Hematopoietic multipotent progenitor cell treated with erythropoietin and hydrocortisone succinate and interleukin-3 and kit ligand, for 4 days (in vitro differentiated cells): ENCODE measurements around the gene KRTAP10-1.
"Not testable (repeated sequence)": the region's sequence is repeated elsewhere in the genome, so short reads cannot be mapped to it uniquely, and the experiment has no call there.

Experiments
- DNase-seq: peaks from one replicate; pipeline ENCODE4 v3.0.0-alpha.2; 2015

The KRTAP10-1 gene, protein sequence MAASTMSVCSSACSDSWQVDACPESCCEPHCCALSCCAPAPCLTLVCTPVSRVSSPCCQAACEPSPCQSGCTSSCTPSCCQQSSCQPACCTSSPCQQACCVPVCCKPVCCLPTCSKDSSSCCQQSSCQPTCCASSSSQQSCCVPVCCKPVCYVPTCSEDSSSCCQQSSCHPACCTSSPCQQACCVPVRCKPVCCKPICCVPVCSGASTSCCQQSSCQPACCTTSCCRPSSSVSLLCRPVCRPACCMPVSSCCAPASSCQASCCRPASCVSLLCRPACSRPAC

DNA sequence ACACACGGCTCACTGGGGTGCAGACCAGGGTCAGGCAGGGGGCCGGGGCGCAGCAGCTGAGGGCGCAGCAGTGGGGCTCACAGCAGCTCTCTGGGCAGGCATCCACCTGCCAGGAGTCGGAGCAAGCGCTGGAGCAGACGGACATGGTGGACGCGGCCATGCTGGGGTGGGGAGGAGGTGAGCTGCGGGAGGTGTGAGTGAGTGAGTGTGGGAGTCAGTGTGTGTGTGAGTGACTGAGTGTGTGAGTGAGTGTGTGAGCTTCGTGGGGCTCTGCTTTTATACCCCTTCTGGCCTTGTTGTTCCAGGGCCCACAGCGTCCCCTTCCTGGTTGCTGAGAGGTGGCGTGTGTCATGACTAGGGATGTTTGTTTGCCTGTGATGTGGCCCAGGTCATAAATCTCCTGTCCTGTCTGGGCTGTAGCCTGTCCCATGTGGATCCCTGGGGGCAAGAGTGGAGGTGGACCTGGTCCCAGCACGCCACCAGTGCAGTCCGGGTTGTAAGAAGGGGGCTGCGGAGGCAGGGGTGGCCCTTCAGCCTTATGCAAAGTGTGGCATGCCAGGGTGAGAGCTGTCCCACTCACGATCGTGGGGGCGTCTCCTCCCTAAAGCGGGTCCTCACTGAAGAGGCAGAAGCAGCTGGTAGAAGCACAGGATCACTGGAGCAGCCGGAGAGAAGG lies at the start of gene KRTAP10-1:
KRTAP10-1 (minus strand) TSS at position 205 of the 676 bp plus-strand sequence; CDS start at position 160, 45 bp downstream.
- no peak for DNase-seq

DNA sequence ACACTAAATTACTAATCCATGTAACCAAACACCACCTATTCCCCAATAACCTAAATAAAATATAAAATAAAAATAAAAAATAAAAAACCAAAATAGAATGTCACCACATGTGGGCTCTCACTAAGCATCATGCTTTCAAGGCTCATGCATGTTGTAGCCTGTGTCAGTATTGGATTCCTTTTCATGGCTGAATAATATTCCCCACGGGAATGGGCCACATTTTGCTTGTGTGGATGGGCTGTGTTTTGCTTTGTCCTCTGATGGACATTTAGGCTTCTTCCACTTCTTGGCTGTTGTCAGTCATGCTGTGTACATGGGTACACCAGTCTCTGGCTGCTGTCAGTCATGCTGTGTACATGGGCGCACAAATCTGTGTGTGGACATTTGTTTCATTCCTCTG lies 49.1 kb upstream of the KRTAP10-1 start:
- no peak for DNase-seq

DNA sequence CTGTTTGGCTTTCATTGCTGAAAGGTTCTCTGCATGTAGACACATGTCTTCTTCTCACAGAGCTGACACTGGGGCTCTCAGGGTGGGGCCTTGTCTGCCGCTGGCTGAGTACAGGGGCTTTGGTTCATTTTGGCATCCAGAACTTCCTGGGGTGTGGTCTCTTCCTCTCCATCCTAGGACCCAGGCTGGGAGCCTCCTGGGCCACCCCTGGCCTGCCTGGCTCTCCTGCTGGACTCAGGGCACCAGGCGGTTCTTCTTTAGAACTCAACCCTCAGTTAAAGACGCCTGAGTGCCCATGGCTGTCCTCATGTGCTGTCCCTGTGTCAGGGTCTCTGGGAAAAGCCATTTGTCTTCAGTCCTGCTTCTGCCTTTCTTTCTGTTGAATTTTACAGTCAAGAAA lies 45.9 kb upstream of the KRTAP10-1 start:
- no peak for DNase-seq

DNA sequence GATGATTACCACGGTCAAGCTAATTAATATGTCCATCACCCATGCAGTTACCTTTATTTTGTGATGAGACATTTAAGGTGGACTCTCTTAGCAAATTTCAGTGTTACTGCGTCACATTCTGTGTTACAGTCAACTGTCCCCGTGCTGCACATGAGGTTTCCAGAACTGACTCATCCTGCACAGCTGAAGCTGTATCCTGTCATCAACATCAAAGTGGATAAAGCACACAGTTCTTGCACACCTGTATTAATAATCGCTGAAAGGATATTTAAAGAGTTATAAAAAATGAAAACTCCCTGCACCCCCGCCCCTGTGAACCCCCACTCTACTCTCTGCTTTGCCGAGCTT lies 43.8 kb upstream of the KRTAP10-1 start:
- DNase-seq: no peak

DNA sequence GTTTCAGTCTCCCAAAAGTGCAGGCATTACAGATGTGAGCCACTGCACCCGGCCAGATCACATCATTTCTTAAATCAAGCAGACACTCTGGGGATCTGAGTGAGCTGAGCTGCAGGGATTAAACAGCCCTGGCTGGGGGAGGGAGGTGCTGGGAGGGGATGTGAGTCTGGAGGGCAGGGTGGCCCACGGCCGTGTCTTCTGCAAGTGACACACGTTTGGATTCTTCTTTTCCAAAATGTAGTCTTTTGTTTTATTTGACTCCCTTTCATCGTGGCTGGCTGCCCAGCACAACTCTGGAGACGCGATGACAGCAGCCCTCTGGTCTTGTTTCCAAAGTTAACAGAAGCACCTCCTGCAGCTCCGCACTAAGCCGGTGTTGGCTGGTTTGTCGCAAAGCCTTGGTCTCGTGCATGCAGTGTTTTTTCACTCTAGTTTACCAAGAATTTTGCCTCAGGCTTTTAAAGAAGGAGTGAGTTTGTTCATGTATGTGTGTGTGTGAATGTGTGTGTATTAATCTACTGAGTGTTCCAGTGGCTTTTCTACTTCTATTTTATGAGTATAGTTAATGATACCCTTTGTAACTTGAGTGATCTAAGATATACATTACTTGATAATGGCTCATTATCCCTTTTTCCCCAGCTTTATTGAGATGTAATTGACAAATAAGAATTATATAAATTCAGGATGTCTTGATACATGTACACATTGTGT lies 43.2 kb upstream of the KRTAP10-1 start:
- DNase-seq: no peak

DNA sequence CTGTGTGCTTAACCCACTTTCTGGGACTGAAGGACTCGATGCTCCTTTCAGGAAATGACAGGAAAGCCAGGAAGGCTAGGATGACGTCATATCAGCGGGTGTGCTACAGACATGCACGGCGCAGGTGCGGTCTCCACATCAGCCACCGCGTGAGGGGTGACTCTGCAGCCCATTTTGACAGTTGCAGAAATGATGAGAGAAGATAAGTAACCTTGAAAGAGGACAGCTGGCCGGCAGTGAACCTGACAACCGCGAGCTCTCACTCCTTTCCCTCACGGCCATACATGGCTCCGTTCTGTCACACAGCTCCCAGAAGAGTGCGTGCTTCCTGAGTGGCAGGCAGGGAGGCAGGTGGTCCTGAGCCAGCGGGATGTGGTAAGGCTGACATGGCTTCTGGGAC lies 42.1 kb upstream of the KRTAP10-1 start:
- DNase-seq: no peak

DNA sequence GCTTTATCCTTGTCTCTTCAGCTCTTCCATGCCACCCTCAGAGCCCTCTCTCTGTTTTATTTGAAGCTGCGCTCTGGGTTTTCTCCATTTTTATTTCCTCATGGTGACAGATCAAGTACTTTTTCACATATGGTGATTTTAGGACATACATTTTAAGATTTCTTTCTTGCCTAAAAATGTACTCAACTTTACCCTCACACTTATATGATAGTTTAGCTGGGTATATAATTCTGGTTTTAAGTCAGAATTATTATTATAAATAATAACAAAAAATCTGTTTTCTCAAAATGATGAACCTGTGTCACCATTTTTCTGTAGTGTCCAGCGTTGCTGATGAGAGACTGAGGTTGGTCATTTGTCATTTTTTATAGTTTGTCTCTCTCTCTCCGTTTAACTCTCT lies 41.2 kb upstream of the KRTAP10-1 start:
- DNase-seq: no peak

DNA sequence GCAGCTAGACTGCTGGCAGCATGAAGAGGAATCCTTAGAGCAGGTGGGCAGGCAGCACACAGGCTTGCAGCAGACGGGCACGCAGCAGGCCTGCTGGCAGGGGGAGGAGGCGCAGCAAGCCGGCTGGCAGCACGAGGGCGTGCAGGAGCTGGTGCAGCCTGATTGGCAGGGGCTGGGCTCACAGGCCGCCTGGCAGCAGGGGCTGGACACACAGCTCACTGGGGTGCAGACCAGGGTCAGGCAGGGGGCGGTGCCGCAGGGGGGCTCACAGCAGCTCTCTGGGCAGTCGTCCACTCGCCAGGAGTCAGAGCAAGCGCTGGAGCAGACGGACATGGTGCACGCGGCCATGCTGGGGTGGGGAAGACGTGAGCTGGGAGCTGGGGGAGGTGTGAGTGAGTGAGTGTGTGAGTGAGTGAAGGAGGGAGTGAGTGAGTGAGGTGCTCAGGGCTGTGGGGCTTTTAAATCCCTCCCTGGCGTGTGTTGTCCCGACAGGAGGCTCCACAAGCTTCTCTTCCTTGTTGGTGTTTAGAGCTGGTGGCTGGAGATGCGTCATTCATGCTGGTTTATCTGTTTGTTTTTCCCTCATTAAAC lies 40.3 kb upstream of the KRTAP10-1 start, which contains the start of gene KRTAP10-5:
KRTAP10-5 (minus strand) TSS at position 374 of the 591 bp plus-strand sequence; CDS start at position 348, 26 bp downstream.
- not testable (repeated sequence) for DNase-seq

DNA sequence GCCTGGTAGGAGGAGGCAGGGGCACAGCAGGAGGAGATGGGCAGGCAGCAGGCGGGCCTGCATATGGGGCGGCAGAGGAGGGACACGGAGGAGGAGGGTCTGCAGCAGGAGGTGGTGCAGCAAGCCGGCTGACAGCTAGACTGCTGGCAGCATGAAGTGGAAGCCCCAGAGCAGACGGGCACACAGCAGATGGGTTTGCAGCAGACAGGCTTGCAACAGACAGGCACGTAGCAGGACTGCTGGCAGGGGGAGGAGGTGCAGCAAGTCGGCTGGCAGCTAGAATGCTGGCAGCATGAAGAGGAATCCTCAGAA lies 39.8 kb upstream of the KRTAP10-1 start:
- no peak for DNase-seq

DNA sequence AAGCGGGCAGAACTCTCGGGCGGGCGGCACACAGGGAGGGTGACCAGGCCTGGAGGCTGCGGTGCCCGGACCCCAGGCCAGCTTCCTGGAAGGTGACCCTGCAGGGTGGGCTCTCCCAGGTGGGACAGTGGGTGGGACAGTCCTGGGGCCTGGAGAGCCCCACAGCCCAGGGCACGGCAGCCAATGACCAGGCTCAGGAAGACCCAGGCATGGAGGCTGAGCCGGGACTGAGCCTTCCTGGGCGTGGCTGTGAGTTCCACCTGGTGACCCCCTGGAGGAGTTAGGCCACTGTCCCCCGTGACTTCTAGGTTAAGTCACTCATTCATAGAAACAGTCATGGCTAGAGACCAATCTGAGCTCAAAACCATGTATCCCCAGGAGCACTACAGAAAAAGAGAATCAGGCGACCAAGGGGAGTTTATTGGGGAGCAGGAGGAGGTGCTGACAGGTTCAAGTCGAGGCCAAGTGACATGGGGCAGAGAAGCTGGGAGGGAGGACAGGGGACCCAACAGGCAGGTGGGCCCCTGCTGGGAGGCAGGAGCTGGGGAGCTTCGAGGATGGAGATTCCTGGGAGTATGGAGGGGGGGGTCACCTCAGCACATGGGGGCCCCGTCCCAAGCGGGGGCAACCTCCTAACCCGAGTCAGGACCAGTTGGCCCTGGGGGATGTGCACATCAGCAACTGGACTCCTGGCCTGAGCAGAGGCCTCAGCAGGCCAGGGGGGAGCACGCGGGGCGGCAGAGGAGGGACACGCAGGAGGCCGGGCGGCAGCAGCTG lies 39.2 kb upstream of the KRTAP10-1 start:
- DNase-seq: no peak

DNA sequence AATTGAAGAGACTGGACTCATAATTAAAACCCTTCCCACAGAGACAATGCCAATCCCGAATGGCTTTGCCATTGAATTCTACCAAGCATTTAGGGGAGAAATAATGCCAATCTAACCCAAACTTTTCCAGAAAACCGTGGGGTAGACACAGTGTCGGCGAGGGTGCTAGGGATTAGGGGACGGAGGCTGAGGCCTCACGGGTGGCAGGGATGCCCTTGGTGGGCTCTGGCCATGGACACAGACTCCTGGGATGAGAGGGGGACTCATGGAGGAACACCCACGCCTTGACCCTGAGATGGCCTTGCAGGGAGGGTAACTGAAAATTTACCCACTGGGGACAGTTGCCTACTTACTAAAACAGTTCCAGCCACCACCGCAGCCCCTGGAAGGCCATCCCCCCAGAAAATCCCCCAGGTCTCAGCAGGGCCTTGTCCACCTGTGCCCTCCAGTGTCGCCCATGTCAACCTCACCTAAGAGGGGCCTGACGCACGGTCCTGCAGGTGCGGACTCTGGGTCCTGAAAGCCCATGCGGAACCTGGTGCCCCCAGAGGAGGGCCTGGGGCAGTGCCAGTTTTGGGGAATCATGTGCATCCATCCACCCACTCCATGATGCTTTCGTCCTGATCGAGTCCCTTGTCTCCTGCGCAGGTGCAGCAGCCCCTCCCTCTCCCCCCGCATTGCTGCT lies 38.5 kb upstream of the KRTAP10-1 start:
- DNase-seq: no peak

DNA sequence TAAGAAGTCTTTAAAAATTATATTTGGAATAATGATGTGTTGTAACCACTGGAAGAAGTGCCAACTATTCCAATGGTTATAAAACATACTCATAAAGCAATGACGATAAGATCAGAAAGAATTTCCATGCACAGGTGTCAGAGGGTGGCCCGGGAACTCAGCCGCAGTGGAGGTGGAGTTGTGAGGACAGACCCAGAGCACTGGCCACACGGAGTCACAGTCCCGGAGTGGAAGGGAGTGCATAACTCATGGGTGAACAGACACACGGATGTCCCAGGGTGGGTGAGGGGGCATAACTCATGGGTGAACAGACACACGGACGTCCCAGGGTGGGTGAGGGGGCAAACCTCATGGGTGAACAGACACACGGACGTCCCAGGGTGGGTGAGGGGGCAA lies 36.0 kb upstream of the KRTAP10-1 start:
- no peak for DNase-seq

DNA sequence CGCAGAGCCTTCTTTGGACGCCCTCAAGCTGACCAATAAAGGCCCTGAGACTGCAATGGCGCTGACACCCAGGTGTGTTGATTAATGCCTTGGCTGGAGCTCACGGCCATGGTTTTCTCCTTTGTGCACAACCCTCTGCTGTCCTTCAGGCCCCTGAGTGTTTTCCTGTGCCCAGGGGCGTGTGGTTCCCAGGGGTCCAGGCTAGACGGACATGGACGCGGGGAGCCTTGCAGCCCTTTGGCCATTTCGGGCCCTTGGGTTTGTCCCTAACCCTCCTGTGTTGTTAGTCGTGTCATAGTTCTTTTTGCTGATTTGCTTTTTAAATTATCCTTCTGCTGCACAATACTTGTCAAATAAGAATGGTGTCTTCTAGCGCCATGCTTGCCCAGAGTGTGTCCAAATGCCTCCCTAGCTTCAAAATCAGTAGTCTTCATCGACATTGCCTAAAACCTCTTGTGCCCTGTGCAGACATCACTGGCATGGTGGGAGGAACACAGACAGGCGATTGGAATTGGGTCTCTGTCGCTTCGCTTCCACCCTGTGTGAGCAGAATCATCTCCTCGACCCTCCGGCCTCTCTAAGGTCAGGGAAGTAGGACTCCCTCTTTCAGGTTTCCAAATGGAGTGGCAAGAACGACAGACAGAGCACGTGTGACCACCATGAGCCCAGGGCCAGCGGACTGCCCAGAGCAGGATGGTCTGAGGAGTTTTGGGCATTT lies 35.5 kb upstream of the KRTAP10-1 start:
- no peak for DNase-seq

DNA sequence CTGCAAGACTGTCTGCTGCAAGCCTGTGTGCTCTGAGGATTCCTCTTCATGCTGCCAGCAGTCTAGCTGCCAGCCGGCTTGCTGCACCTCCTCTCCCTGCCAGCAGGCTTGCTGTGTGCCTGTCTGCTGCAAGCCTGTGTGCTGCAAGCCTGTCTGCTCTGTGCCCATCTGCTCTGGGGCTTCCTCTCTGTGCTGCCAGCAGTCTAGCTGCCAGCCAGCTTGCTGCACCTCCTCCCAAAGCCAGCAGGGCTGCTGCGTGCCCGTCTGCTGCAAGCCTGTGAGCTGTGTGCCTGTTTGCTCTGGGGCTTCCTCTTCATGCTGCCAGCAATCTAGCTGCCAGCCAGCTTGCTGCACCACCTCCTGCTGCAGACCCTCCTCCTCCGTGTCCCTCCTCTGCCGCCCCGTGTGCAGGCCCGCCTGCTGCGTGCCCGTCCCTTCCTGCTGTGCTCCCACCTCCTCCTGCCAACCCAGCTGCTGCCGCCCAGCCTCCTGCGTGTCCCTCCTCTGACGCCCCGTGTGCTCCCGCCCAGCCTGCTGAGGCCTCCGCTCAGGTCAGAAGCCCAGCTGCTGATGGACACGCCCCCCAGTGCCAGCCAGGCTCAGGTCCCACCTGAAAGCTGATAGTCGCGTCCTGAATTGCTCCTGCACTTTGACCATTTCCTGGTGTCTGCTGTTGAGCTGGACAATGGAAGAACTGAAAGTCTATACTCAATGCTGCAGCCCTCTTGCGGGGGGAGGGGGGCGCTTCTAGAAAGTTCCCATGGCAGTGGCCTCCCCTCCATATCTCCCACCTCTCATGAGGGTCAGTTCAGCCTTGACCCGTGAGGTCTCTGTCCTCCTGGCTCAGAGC lies 34.7 kb upstream of the KRTAP10-1 start:
- no peak for DNase-seq

DNA sequence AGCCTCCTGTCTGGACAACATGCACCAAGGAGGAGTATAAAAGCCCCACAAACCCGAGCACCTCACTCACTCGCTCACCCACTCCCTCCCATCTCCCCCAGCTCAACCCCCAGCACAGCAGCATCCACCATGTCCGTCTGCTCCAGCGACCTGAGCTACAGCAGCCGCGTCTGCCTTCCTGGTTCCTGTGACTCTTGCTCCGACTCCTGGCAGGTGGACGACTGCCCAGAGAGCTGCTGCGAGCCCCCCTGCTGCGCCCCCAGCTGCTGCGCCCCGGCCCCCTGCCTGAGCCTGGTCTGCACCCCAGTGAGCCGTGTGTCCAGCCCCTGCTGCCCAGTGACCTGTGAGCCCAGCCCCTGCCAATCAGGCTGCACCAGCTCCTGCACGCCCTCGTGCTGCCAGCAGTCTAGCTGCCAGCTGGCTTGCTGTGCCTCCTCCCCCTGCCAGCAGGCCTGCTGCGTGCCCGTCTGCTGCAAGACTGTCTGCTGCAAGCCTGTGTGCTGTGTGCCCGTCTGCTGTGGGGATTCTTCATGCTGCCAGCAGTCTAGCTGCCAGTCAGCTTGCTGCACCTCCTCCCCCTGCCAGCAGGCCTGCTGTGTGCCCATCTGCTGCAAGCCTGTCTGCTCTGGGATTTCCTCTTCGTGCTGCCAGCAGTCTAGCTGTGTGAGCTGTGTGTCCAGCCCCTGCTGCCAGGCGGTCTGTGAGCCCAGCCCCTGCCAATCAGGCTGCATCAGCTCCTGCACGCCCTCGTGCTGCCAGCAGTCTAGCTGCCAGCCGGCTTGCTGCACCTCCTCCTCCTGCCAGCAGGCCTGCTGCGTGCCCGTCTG lies 33.8 kb upstream of the KRTAP10-1 start, which contains the start of gene KRTAP10-4:
KRTAP10-4 (plus strand) TSS at position 100 of the 827 bp plus-strand sequence; CDS start at position 130, 30 bp downstream.
- not testable (repeated sequence) for DNase-seq

DNA sequence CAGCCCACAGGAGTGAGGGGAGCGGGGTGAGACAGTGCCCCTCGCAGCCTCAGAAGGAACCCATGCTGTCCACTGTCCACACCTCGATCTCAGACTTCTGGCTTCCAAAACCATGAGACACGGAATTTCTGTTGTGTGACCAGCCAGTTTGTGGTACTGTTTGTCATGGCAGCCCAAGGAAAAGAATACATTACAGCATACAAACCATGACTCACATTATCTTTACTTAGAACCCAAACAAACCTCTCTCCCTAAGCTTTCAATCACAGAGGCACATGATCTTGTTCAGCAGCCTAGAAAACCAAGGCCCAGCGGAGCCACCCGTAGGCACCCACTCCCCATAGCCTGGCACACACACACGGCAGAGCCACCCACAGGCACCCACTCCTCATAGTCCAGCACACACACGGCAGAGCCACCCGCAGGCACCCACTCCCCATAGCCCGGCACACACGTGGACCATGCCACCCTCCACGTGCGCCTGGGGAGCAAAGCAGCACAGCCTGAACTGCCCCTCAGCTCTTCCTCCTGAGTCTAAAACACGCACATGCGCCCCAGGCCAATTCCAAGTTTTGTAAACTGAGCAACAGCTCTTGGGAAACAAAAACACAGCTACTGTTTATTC lies 33.1 kb upstream of the KRTAP10-1 start:
- no peak for DNase-seq

DNA sequence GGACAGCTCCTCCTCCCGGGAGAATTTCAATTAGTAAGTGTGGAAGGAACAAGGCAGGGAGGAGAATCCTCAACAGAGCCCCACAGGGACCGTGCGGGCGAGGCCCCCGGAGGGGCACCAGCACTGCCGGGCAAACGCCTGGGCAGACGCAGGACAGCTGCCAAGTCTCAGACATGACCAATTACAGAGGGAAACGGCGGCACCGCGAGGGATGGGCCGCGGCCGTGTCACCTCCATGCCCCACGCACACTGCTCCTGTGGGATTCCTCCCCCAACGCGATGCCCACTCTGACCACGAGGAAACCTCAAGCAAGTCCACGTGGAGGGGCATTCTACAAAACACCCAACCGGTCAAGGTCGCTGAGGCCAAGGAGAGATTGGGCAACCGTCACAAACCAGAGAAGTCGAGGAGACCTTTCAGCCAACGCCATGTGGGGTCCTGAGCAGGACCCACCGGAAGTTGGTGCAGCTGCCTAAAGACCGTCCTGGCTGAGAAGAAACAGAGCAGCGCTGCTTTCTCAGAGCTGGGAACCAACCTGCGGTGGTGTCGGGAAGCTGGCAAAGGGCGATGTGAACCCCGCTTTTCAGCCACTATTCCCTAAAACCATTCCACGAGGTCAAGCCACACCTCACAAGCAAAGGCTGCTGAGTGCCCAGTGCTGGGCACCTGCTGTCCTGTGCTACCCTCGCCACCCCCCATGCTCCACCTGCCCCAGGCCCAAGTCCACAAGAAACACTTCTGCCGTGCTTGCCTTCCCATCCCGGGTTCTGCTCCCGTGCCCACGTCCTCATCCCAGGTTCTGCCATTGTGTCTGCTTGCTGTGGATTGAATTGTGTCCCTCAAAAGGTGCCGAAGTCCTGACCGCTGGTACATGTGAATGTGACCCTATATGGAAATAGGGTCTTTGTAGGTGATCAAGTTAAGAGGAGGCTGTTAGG lies 32.1 kb upstream of the KRTAP10-1 start:
- DNase-seq: no peak

DNA sequence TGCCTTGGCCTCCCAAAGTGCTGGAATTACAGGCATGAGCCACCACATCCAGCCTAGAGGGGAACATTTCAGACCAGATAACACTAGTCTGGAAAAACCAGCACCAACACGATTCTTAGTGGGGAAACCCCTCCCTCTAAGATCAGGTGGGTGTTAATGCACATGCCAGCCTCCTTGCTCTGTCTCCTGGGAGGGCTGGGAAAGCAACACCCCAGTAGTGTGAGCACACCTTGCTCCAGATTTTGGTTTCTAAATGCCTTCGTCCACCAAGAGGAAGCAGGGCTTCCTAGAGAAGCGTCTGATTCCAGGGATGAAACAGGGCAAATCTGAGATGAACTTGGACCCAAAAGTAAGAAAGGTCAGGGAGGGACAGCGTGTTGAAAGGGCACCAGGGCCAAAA lies 31.3 kb upstream of the KRTAP10-1 start:
- no peak for DNase-seq
